ENCODE measurements around the gene NPM3.

NPM3 gene
- 4.0 to 19.2 (median 9.8) reads per million in 17 experiments for total RNA-seq

- peak; percentile 74 to 88 (median 86) for DNase-seq
These were observed at the start of gene NPM3 for GRCh38 chr10:101782811-101783735. Gene NPM3 (minus strand): TSS chr10:101783446. CDS start chr10:101783390, 56 bp downstream.

- no peak for DNase-seq
These were observed 49.1 kb upstream of the NPM3 start for GRCh38 chr10:101832325-101832771.

GRCh38 chr10:101831169-101831811, 48.0 kb upstream of the NPM3 start:
- DNase-seq = no peak

GRCh38 chr10:101830322-101831168, 47.3 kb upstream of the NPM3 start:
- peak; percentile 83 to 91 (median 91) for DNase-seq

- peak in 1 of 4 experiments; percentile 28 for DNase-seq
These were observed 46.5 kb upstream of the NPM3 start for GRCh38 chr10:101829561-101830315.

- DNase-seq = peak in 1 of 4 experiments; percentile 19
These were observed 45.7 kb upstream of the NPM3 start for GRCh38 chr10:101828766-101829551.

GRCh38 chr10:101827919-101828600, 44.8 kb upstream of the NPM3 start:
- no peak for DNase-seq

- DNase-seq = no peak
These were observed 43.7 kb upstream of the NPM3 start for GRCh38 chr10:101826852-101827434.

GRCh38 chr10:101824736-101825135, 41.5 kb upstream of the NPM3 start:
- no peak for DNase-seq

- no peak for DNase-seq
These were observed 35.8 kb upstream of the NPM3 start for GRCh38 chr10:101818872-101819633.

GRCh38 chr10:101818119-101818871, 35.0 kb upstream of the NPM3 start, which contains the start of gene OGA:
Gene OGA (minus strand): TSS chr10:101818444. CDS start chr10:101818022, 422 bp downstream.
- peak; percentile 96 to 100 (median 99) for DNase-seq

- DNase-seq = peak; percentile 63 to 73 (median 70)
These were observed 34.3 kb upstream of the NPM3 start for GRCh38 chr10:101817337-101818118.

GRCh38 chr10:101816913-101817336, 33.7 kb upstream of the NPM3 start:
- no peak for DNase-seq

- no peak for DNase-seq
These were observed 33.1 kb upstream of the NPM3 start for GRCh38 chr10:101816376-101816775.

- no peak for DNase-seq
These were observed 31.3 kb upstream of the NPM3 start for GRCh38 chr10:101814466-101815071.

GRCh38 chr10:101812606-101813005, 29.4 kb upstream of the NPM3 start:
- no peak for DNase-seq

GRCh38 chr10:101807158-101807557, 23.9 kb upstream of the NPM3 start:
- no peak for DNase-seq
